ENCODE results near the gene KLF8.

Gene KLF8

GRCh38 chrX:56313308-56313707 lies 81.2 kb downstream of the KLF8 start:
- DNase-seq, result no peak

GRCh38 chrX:56314334-56314733 lies 82.2 kb downstream of the KLF8 start:
- no peak for DNase-seq

GRCh38 chrX:56318076-56318475 lies 85.9 kb downstream of the KLF8 start:
- DNase-seq, result no peak

GRCh38 chrX:56319165-56319564 lies 87.0 kb downstream of the KLF8 start:
- no peak for DNase-seq
